Skeletal muscle satellite cell (primary cell): ENCODE data around the gene AGBL5.
"Not testable (repeated sequence)": the region's sequence is repeated elsewhere in the genome, so short reads cannot be mapped to it uniquely, and the experiment has no call there.

Experiments used
- H3K27me3 ChIP-seq: 2 replicates; pipeline ENCODE4 v1.7.0; 2013; ENCODE audit warnings: low read length; ENCODE audit not compliant: control insufficient read depth, insufficient read depth
- H3K36me3 ChIP-seq: 2 replicates; pipeline ENCODE4 v1.7.0; 2013; ENCODE audit warnings: mild to moderate bottlenecking, control low read depth, low read length; ENCODE audit not compliant: insufficient read depth
- H3K4me1 ChIP-seq: 2 replicates; pipeline ENCODE4 v1.7.0; 2013; ENCODE audit warnings: low read length; ENCODE audit not compliant: control insufficient read depth, insufficient read depth
- H3K4me2 ChIP-seq: 2 replicates; pipeline ENCODE4 v1.7.0; 2013; ENCODE audit warnings: mild to moderate bottlenecking, low read length
- H3K4me3 ChIP-seq: 2 replicates; pipeline ENCODE4 v1.7.0; 2013; ENCODE audit warnings: low read length
- H3K9ac ChIP-seq: 2 replicates; pipeline ENCODE4 v1.7.0; 2013; ENCODE audit warnings: mild to moderate bottlenecking, low read depth, low read length, moderate library complexity
- H3K9me3 ChIP-seq: replicated peaks from 2 replicates; pipeline ENCODE4 v1.7.0; 2013; ENCODE audit warnings: mild to moderate bottlenecking, control low read depth, low read length

Gene AGBL5

GRCh38 chr2:27099334-27099955, 48.0 kb downstream of the AGBL5 start:
- Histone ChIP-seq H3K4me2 (no peak overlapping the region), H3K4me1 (peaks cover 3% of the 10 kb centered on the region), H3K4me3 (no peak overlapping the region), H3K9me3 (no peaks in the 10 kb centered on the region), H3K36me3 (no peaks in the 10 kb centered on the region), H3K27me3 (peaks cover 24% of the 10 kb centered on the region), H3K9ac (no peak overlapping the region)

- Histone ChIP-seq H3K4me1 (peaks cover 3% of the 10 kb centered on the region), H3K9ac (no peak overlapping the region), H3K36me3 (no peaks in the 10 kb centered on the region), H3K4me3 (no peak overlapping the region), H3K27me3 (peaks cover 29% of the 10 kb centered on the region), H3K4me2 (no peak overlapping the region), H3K9me3 (no peaks in the 10 kb centered on the region)
Measured at GRCh38 chr2:27100036-27100435, 48.6 kb downstream of the AGBL5 start.

GRCh38 chr2:27102329-27102728, 50.9 kb downstream of the AGBL5 start:
- Histone ChIP-seq H3K27me3 (peaks cover 39% of the 10 kb centered on the region), H3K36me3 (no peaks in the 10 kb centered on the region), H3K9me3 (no peaks in the 10 kb centered on the region), H3K4me3 (no peak overlapping the region), H3K4me1 (no peaks in the 10 kb centered on the region), H3K9ac (no peak overlapping the region), H3K4me2 (no peak overlapping the region)

- Histone ChIP-seq H3K36me3 (no peaks in the 10 kb centered on the region), H3K27me3 (peaks cover 39% of the 10 kb centered on the region), H3K4me2 (no peak overlapping the region), H3K9ac (no peak overlapping the region), H3K4me1 (no peaks in the 10 kb centered on the region), H3K9me3 (no peaks in the 10 kb centered on the region), H3K4me3 (no peak overlapping the region)
Measured at GRCh38 chr2:27105981-27106380, 54.5 kb downstream of the AGBL5 start.

- H3K4me1 ChIP-seq, result no peaks in the 10 kb centered on the region
- no peak overlapping the region for H3K4me2 ChIP-seq
Measured at GRCh38 chr2:27108221-27108620, 56.8 kb downstream of the AGBL5 start.

GRCh38 chr2:27109083-27109482, 57.6 kb downstream of the AGBL5 start:
- H3K4me2 ChIP-seq, result no peak overlapping the region
- no peaks in the 10 kb centered on the region for H3K9me3 ChIP-seq
- no peak overlapping the region for H3K4me3 ChIP-seq
- no peaks in the 10 kb centered on the region for H3K4me1 ChIP-seq
- no peak overlapping the region for H3K9ac ChIP-seq
- H3K27me3 ChIP-seq, result peaks cover 35% of the 10 kb centered on the region
- no peaks in the 10 kb centered on the region for H3K36me3 ChIP-seq

More at GRCh38 chr2:27108221-27108620, 56.8 kb downstream of the AGBL5 start:
- no peak overlapping the region for H3K9ac ChIP-seq
- no peak overlapping the region for H3K4me3 ChIP-seq
- peaks cover 32% of the 10 kb centered on the region for H3K27me3 ChIP-seq
- H3K36me3 ChIP-seq, result no peaks in the 10 kb centered on the region
- H3K9me3 ChIP-seq, result no peaks in the 10 kb centered on the region

DNA sequence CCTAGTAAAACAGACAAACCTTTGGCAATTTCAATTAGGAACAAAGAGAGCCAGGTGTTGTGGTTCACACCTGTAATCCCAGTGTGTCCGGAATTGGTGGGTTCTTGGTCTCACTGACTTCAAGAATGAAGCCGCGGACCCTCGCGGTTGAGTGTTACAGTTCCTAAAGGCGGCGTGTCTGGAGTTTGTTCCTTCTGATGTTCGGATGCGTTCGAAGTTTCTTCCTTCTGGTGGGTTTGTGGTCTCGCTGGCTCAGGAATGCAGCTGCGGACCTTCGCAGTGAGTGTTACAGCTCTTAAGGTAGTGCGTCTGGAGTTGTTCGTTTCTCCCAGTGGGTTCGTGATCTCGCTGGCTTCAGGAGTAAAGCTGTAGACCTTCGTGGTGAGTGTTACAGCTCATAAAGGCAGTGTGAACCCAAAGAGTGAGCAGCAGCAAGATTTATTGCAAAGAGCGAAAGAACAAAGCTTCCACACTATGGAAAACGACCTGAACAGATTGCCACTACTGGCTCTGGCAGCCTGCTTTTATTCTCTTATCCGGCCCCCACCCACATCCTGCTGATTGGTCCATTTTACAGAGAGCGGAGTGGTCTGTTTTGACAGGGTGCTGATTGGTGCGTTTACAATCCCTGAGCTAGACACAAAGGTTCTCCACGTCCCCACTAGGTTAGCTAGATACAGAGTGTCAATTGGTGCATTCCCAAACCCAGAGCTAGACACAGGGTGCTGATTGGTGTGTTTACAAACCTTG, 59.3 kb downstream of the AGBL5 start:
- H3K9me3 ChIP-seq, H3K36me3 ChIP-seq, H3K9ac ChIP-seq, H3K4me1 ChIP-seq, H3K4me2 ChIP-seq, H3K4me3 ChIP-seq: not testable (repeated sequence)
- peaks cover 33% of the 10 kb centered on the region for H3K27me3 ChIP-seq

DNA sequence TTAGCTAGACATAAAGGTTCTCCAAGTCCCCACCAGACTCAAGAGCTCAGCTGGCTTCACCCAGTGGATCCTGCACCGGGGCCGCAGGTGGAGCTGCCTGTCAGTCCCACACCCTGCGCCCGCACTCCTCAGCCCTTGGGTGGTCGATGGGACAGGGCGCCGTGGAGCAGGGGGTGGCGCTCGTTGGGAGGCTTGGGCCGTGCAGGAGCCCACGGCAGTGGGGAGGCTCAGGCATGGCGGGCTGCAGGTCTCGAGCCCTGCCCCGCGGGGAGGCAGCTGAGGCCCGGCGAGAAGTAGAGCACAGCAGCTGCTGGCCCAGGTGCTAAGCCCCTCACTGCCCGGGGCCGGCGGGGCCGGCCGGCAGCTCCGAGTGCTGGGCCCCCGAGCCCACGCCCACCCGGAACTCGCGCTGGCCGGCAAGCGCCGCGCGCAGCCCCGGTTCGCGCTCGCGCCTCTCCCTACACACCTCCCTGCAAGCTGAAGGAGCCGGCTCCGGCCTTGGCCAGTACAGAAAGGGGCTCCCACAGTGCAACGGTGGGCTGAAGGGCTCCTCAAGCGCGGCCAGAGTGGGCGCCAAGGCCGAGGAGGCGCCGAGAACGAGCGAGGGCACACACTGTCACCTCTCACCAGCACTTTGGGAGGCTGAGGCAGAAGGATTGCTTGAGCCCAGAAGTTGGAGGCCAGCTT, 60.1 kb downstream of the AGBL5 start:
- H3K4me2 ChIP-seq, H3K9ac ChIP-seq, H3K4me3 ChIP-seq, H3K9me3 ChIP-seq, H3K4me1 ChIP-seq, H3K36me3 ChIP-seq: not testable (repeated sequence)
- H3K27me3 ChIP-seq, result peaks cover 27% of the 10 kb centered on the region

- Histone ChIP-seq H3K9me3 (no peaks in the 10 kb centered on the region), H3K36me3 (no peaks in the 10 kb centered on the region), H3K4me2 (no peak overlapping the region), H3K9ac (no peak overlapping the region), H3K27me3 (peaks cover 51% of the 10 kb centered on the region), H3K4me1 (peaks cover 9% of the 10 kb centered on the region), H3K4me3 (no peak overlapping the region)
Measured at GRCh38 chr2:27115519-27115918, 64.1 kb downstream of the AGBL5 start.

GRCh38 chr2:27117995-27118524, 66.6 kb downstream of the AGBL5 start:
- peaks cover 61% of the 10 kb centered on the region for H3K27me3 ChIP-seq
- H3K4me2 ChIP-seq, result peak overlapping the region; percentile 96
- H3K36me3 ChIP-seq, result no peaks in the 10 kb centered on the region
- H3K4me3 ChIP-seq, result peak overlapping the region; percentile 71
- H3K9me3 ChIP-seq, result no peaks in the 10 kb centered on the region
- H3K9ac ChIP-seq, result no peak overlapping the region
- peaks cover 9% of the 10 kb centered on the region for H3K4me1 ChIP-seq

DNA sequence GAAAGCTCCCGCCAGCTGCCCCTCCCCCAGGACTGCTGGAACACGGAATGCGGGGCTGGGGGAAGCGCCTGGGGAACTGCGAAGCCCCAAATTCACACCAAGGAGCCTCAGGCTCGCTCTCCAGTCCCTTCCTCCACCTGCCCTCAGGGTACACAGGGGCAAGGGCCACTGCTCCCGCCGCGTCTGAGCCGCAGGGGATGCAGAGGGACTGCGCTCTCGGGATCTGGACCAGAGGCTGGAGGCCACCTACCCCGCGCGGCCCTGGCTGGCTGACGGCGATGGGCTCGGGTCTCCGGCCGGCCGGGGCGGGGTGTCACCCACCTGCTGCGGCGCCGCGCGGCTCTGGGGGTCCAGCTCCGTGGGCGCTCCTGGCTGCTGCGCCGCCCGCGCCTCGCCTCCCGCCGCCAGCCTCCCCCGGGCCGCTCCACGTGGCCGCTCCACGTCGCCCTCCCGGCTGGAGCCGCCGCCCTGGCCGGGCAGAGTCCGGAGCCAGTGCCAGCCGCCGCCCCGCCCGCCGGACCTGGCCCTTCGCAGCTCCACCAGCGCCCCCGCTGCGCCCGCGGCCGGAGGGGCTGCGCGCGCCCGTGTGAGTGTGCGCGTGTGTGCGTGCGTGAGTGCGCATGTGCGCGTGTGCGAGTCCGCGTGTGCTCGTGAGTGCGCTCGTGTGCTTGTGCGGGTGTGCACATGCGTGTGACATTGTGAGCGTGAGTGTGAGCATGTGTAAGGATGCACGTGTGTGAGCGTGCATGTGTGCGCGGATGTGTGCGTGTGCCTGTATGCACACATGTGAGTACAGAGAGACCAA, 67.3 kb downstream of the AGBL5 start, which contains the start of gene CGREF1:
CGREF1 (minus strand) TSS at position 604 of the 805 bp plus-strand sequence. CDS start 14,762 bp downstream, outside the sequence.
- Histone ChIP-seq H3K4me3 (peak within 1 kb of the TSS; percentile 71), H3K4me1 (peaks cover 13% of the 10 kb centered on the region), H3K36me3 (no peaks in the 10 kb centered on the region), H3K4me2 (peak within 1 kb of the TSS; percentile 96), H3K9ac (no peak within 1 kb of the TSS), H3K27me3 (peaks cover 58% of the 10 kb centered on the region), H3K9me3 (no peaks in the 10 kb centered on the region)
